ENCODE data around the gene SMTNL2. TPM values are rescaled to one million over a fixed set of nuclear protein-coding genes. Genes with fewer than 3 reads are reported as not detected.
"Not testable (repeated sequence)": the region's sequence is repeated elsewhere in the genome, so short reads cannot be mapped to it uniquely, and the experiment has no call there.

The SMTNL2 gene
- polyA plus RNA-seq, 1 of the 3 experiments (the other 2 are of a cell fraction) = not detected

GRCh38 chr17:4652997-4653396 lies 68.7 kb downstream of the SMTNL2 start:
- Histone ChIP-seq H3K4me1 (ENCODE audit: control insufficient read depth in 1 of 2, insufficient read depth in 2 of 2, low read depth in 1 of 2, low read length in 1 of 2) (no peaks in the 10 kb centered on the region), H2AFZ (ENCODE audit: low read depth) (no peak overlapping the region), H3K9me3 (no peaks in the 10 kb centered on the region), H3K9ac (no peak overlapping the region), H3K4me3 (ENCODE audit: low read depth in 2 of 2, low read length in 1 of 2) (no peak overlapping the region), H3K36me3 (replicated peaks in 1 of 2; ENCODE audit: control insufficient read depth in 1 of 2, insufficient read depth in 2 of 2, low read length in 1 of 2) (no peaks in the 10 kb centered on the region), H3K27ac (ENCODE audit: low read depth in 2 of 2, low read length in 1 of 2) (no peak overlapping the region), H3F3A (replicated peaks; ENCODE audit: insufficient read depth) (no peaks in the 10 kb centered on the region), H3K27me3 (ENCODE audit: insufficient read depth) (no peaks in the 10 kb centered on the region; the same call in 1 of the 2 replicates), H3K4me2 (no peak overlapping the region), H4K20me1 (ENCODE audit: insufficient read depth) (no peaks in the 10 kb centered on the region), H3K9me2 (no peaks in the 10 kb centered on the region), H3K79me2 (ENCODE audit: insufficient read depth) (no peaks in the 10 kb centered on the region)
- CTCF ChIA-PET = no interaction called here
- DNase-seq = no peak
- 73% methylated on average over 5 of the region's 5 CpGs for WGBS (ENCODE audit: low lambda C conversion rate)
- POLR2A ChIA-PET = no interaction called here
- no peak for TF ChIP-seq TEAD4 (IDR thresholded peaks at IDR 0.05; ENCODE audit: borderline replicate concordance, insufficient read depth)
- TF ChIP-seq GABPA (IDR thresholded peaks at IDR 0.05; ENCODE audit: low read depth) = no peak
- no peak for TF ChIP-seq PBX3 (IDR thresholded peaks at IDR 0.05)
- no peak for TF ChIP-seq ELF1 (IDR thresholded peaks at IDR 0.05)
- TF ChIP-seq NRF1 (IDR thresholded peaks at IDR 0.05; ENCODE audit: low read depth, low read length) = no peak

GRCh38 chr17:4655933-4656332 lies 71.6 kb downstream of the SMTNL2 start:
- WGBS (ENCODE audit: low lambda C conversion rate) = 80% methylated on average over 7 of the region's 7 CpGs
- CTCF ChIA-PET = interaction anchor here (1.4 kb wide), 1 partner anchor 89 kb away, joined by 4 read pairs; no protein-coding TSS in a partner anchor
- H3K9me2 ChIP-seq; H4K20me1 ChIP-seq (ENCODE audit: insufficient read depth); H3K4me1 ChIP-seq (ENCODE audit: control insufficient read depth in 1 of 2, insufficient read depth in 2 of 2, low read depth in 1 of 2, low read length in 1 of 2); H2AFZ ChIP-seq (ENCODE audit: low read depth); DNase-seq; H3F3A ChIP-seq (replicated peaks; ENCODE audit: insufficient read depth); H3K27me3 ChIP-seq (ENCODE audit: insufficient read depth); H3K4me3 ChIP-seq (ENCODE audit: low read depth in 2 of 2, low read length in 1 of 2); H3K36me3 ChIP-seq (replicated peaks in 1 of 2; ENCODE audit: control insufficient read depth in 1 of 2, insufficient read depth in 2 of 2, low read length in 1 of 2); POLR2A ChIA-PET; H3K79me2 ChIP-seq (ENCODE audit: insufficient read depth); H3K9ac ChIP-seq; H3K27ac ChIP-seq (ENCODE audit: low read depth in 2 of 2, low read length in 1 of 2); H3K9me3 ChIP-seq; H3K4me2 ChIP-seq: not testable (repeated sequence)

- no peaks in the 10 kb centered on the region for H4K20me1 ChIP-seq (ENCODE audit: insufficient read depth)
- H3K4me2 ChIP-seq = 0 out of 2 replicates have a peak overlapping the region, but pooled peaks have one; percentile 47
- H3K27ac ChIP-seq (ENCODE audit: low read depth in 2 of 2, low read length in 1 of 2) = peak overlapping the region in 1 of 2 experiments; percentile 24; a peak in 1 of 4 replicates
- H3K27me3 ChIP-seq (ENCODE audit: insufficient read depth) = no peaks in the 10 kb centered on the region
- H3K79me2 ChIP-seq (ENCODE audit: insufficient read depth) = no peaks in the 10 kb centered on the region
- H3K9ac ChIP-seq = no peak overlapping the region
- H3K4me1 ChIP-seq (ENCODE audit: control insufficient read depth in 1 of 2, insufficient read depth in 2 of 2, low read depth in 1 of 2, low read length in 1 of 2) = peaks cover 0 to 2% of the 10 kb centered on the region in 2 experiments; a peak in 1 of 4 replicates
- H2AFZ ChIP-seq (ENCODE audit: low read depth) = no peak overlapping the region
- TF ChIP-seq POLR2AphosphoS5 (IDR thresholded peaks at IDR 0.05; ENCODE audit: low read depth, low read length) (no peak), SIN3A (IDR thresholded peaks at IDR 0.05; ENCODE audit: borderline replicate concordance, low read depth, low read length) (no peak), NFIC (IDR thresholded peaks at IDR 0.05; ENCODE audit: borderline replicate concordance) (no peak), ZBTB33 (IDR thresholded peaks at IDR 0.05; ENCODE audit: borderline replicate concordance, low read depth) (no peak), REST (IDR thresholded peaks at IDR 0.05; ENCODE audit: low read depth, low read length) (no peak), RCOR1 (IDR thresholded peaks at IDR 0.05; ENCODE audit: low read length) (no peak), SMC3 (IDR thresholded peaks at IDR 0.05; ENCODE audit: low read depth, low read length) (no peak), EZH2phosphoT487 (IDR thresholded peaks at IDR 0.05; ENCODE audit: borderline replicate concordance, low read depth) (no peak), NRF1 (IDR thresholded peaks at IDR 0.05; ENCODE audit: low read depth, low read length) (no peak)
- no peak for DNase-seq
- no peaks in the 10 kb centered on the region for H3K9me3 ChIP-seq
- WGBS (ENCODE audit: low lambda C conversion rate) = 89% methylated on average over 2 of the region's 2 CpGs
- POLR2A ChIA-PET = no interaction called here
- CTCF ChIA-PET = interaction anchor here (0.7 to 1.4 kb wide), 4 partner anchors 8 to 31 kb away, joined by 3 to 5 read pairs (median 3); no protein-coding TSS in a partner anchor
- no peak overlapping the region for H3K4me3 ChIP-seq (ENCODE audit: low read depth in 2 of 2, low read length in 1 of 2)
- H3K36me3 ChIP-seq (replicated peaks in 1 of 2; ENCODE audit: control insufficient read depth in 1 of 2, insufficient read depth in 2 of 2, low read length in 1 of 2) = no peaks in the 10 kb centered on the region
- H3F3A ChIP-seq (replicated peaks; ENCODE audit: insufficient read depth) = peaks cover 5% of the 10 kb centered on the region
- no peaks in the 10 kb centered on the region for H3K9me2 ChIP-seq
These were observed 73.3 kb downstream of the SMTNL2 start for GRCh38 chr17:4657678-4658077.

Measured in SK-N-SH (cell line).